K562 (cell line): ENCODE results near the gene SPAG9. TPM values are rescaled to one million over a fixed set of nuclear protein-coding genes. Genes with fewer than 3 reads are reported as not detected.
"Not testable (repeated sequence)": the region's sequence is repeated elsewhere in the genome, so short reads cannot be mapped to it uniquely, and the experiment has no call there.

Experiments
- ATAC-seq: fragments of 200-7000 bp; cut with Tn5 transposase; 3 replicates; pipeline ENCODE4 v1.9.1; 2020; ENCODE audit warnings: moderate library complexity
- BruUV-seq: library from RNA; stranded (reverse); fragments of 400-500 nt; replicated peaks from 2 replicates; lab custom pipeline; 2021; lab: Mats Ljungman, UMichigan
- CTCF ChIA-PET: fragments of 300-600 bp; formaldehyde crosslinking; extraction: SDS; loops from one replicate; lab custom pipeline; 2021; ENCODE audit warnings: low intra/inter-chr PET ratio; lab: Yijun Ruan, JAX
- POLR2A ChIA-PET: fragments of 300-600, 350-650 bp; sonication (Branson Sonifier 250); formaldehyde crosslinking; extraction: SDS; loops from one replicate; lab custom pipeline; 2021; ENCODE audit warnings: antibody characterized with exemption, inconsistent platforms; lab: Yijun Ruan, JAX
- DNase-seq, 4 experiments: peaks; one replicate each; pipeline versions ENCODE4 v3.0.0 to v3.0.0-alpha.2; 2011 to 2018; ENCODE audit warnings: low spot score in 3 of 4, mixed read lengths in 3 of 4; ENCODE audit errors: extremely low read depth in 1 of 4
- FAIRE-seq: peaks from 2 replicates; lab custom pipeline; 2011; peaks lifted over from hg19 to GRCh38; lab: Jason Lieb, UNC
- H2AFZ ChIP-seq: 2 replicates; pipeline ENCODE4 v1.6.0; 2011; ENCODE audit warnings: low read depth, low read length, control low read depth, inconsistent platforms
- H3K27ac ChIP-seq: fragments of 200-600 bp; 3 replicates; pipeline ENCODE4 v1.8.0; 2011; ENCODE audit warnings: low read depth, mild to moderate bottlenecking, control low read depth, inconsistent platforms, low read length, moderate library complexity, mixed read lengths; ENCODE audit errors: extremely low read depth
- H3K27me3 ChIP-seq, 2 experiments: fragments of 300-600 bp in 1 of 2; 2 replicates in 1 of 2; 3 replicates in 1 of 2; pipeline versions ENCODE4 v1.6.0 to v1.8.0; 2011; ENCODE audit warnings: inconsistent platforms in 2 of 2, low read length in 2 of 2, mild to moderate bottlenecking in 1 of 2, mixed read lengths in 1 of 2, moderate library complexity in 1 of 2; ENCODE audit not compliant: control insufficient read depth in 2 of 2, insufficient read depth in 2 of 2
- H3K36me3 ChIP-seq: fragments of 300-600 bp; 3 replicates; pipeline ENCODE4 v1.8.0; 2011; ENCODE audit warnings: mild to moderate bottlenecking, low read length, inconsistent platforms; ENCODE audit not compliant: control insufficient read depth, insufficient read depth
- H3K4me1 ChIP-seq, 2 experiments: fragments of 200-600 bp in 1 of 2; replicated peaks in 1 of 2; 2 replicates in 1 of 2; 3 replicates in 1 of 2; pipeline versions ENCODE4 v1.5.1 to v1.8.0; 2011; ENCODE audit warnings: inconsistent platforms in 2 of 2, low read length in 2 of 2, mild to moderate bottlenecking in 1 of 2, mixed read lengths in 1 of 2, moderate library complexity in 1 of 2; ENCODE audit not compliant: control insufficient read depth in 2 of 2, insufficient read depth in 2 of 2
- H3K4me2 ChIP-seq: 2 replicates; pipeline ENCODE4 v1.6.1; 2011; ENCODE audit warnings: low read length, control low read depth, inconsistent platforms, mixed read lengths; ENCODE audit not compliant: insufficient read depth
- H3K4me3 ChIP-seq: fragments of 200-600 bp; sonication (generic), shearing (Covaris generic); 2 replicates; pipeline ENCODE4 v1.5.1; 2016; ENCODE audit warnings: control low read depth, inconsistent platforms
- H3K79me2 ChIP-seq: fragments of 200-600 bp; 3 replicates; pipeline ENCODE4 v1.8.0; 2011; ENCODE audit warnings: low read length, inconsistent platforms; ENCODE audit not compliant: control insufficient read depth, insufficient read depth
- H3K9ac ChIP-seq, 2 experiments: 2 replicates each; pipeline versions ENCODE4 v1.6.0 to v1.6.1; 2011; ENCODE audit warnings: low read depth in 2 of 2, low read length in 2 of 2, control low read depth in 1 of 2, inconsistent platforms in 1 of 2, mild to moderate bottlenecking in 1 of 2, mixed read lengths in 1 of 2; ENCODE audit not compliant: insufficient read depth in 1 of 2
- H3K9me1 ChIP-seq: one replicate; pipeline ENCODE4 v1.6.0; 2011; ENCODE audit warnings: inconsistent platforms, mild to moderate bottlenecking, low read length, moderate library complexity; ENCODE audit not compliant: control insufficient read depth, insufficient read depth
- H3K9me3 ChIP-seq: replicated peaks from 2 replicates; pipeline ENCODE4 v1.5.1; 2011; ENCODE audit warnings: low read depth, low read length, inconsistent platforms; ENCODE audit not compliant: control insufficient read depth, insufficient read depth
- H4K20me1 ChIP-seq: replicated peaks from 2 replicates; pipeline ENCODE4 v1.6.1; 2011; ENCODE audit warnings: low read length, inconsistent platforms, mixed read lengths; ENCODE audit not compliant: control insufficient read depth, insufficient read depth
- HLTF ChIP-seq: fragments of 450-650 bp; IDR thresholded peaks from 2 replicates; pipeline ENCODE4 v1.6.1; 2016
- NR2C2 ChIP-seq, 2 experiments: fragments of 200-800 bp in 1 of 2; sonication (Bioruptor generic) in 1 of 2; sonication (generic) in 1 of 2; formaldehyde crosslinking in 1 of 2; IDR thresholded peaks; 2 replicates each; pipeline versions ENCODE4 v1.6.1 to v1.8.0; 2016 to 2022; ENCODE audit warnings: mild to moderate bottlenecking in 1 of 2, missing compliant biosample characterization in 1 of 2, missing genetic modification characterization in 1 of 2, missing genetic modification reagents in 1 of 2
- RAD51 ChIP-seq: fragments of 450-650 bp; IDR thresholded peaks from 2 replicates; pipeline ENCODE4 v1.7.1; 2016; ENCODE audit warnings: low read depth, mild to moderate bottlenecking, borderline replicate concordance
- TEAD2 ChIP-seq: fragments of 450-650 bp; IDR thresholded peaks from 2 replicates; pipeline ENCODE4 v1.6.1; 2016; ENCODE audit warnings: missing genetic modification characterization, control low read depth, missing compliant biosample characterization
- THRAP3 ChIP-seq: fragments of 450-650 bp; IDR thresholded peaks from 2 replicates; pipeline ENCODE4 v1.6.1; 2016; ENCODE audit warnings: mild to moderate bottlenecking, inconsistent platforms, borderline replicate concordance
- U2AF1 ChIP-seq: fragments of 200-400 bp; formaldehyde crosslinking; optimal IDR thresholded peaks from 2 replicates; pipeline ENCODE3; 2017; ENCODE audit warnings: mild to moderate bottlenecking, low read depth, low read length, moderate library complexity
- ZNF217 ChIP-seq: sonication (generic); formaldehyde crosslinking; IDR thresholded peaks from 2 replicates; pipeline ENCODE4 v1.8.0; 2022; ENCODE audit warnings: mild to moderate bottlenecking, missing genetic modification reagents
- WGBS: fragments of 100-300 bp; shearing (Covaris generic); methylation state at CpG from one replicate; pipeline ENCODE4 v1.1.6; 2016; ENCODE audit warnings: low coverage, mixed read lengths; ENCODE audit not compliant: insufficient coverage; ENCODE audit errors: missing lambda C conversion rate; 5-methylcytosine and 5-hydroxymethylcytosine counted together
- in situ Hi-C: fragments of 300-500 bp; cut with MboI; formaldehyde crosslinking; loops from 4 replicates; pipeline ENCODE4 v1.15.0; 2018; ENCODE audit warnings: inconsistent platforms, mixed read lengths
- intact Hi-C: fragments of 100-400 bp; cut with micrococcal nuclease; formaldehyde crosslinking; loops from 2 replicates; pipeline ENCODE4 v1.14.2; 2022
- polyA plus RNA-seq, 8 experiments: library from polyadenylated mRNA; depleted of rRNA in 4 of 8; stranded (reverse) in 5 of 8; unstranded in 3 of 8; fragments of >200 nt; fragmentation: Nextera tagmentation in 2 of 8; fragmentation: Illumina TruSeq in 1 of 8; extraction: Ambion mirVana in 2 of 8; extraction: Trizol in 1 of 8; gene quantifications; 2 replicates each; pipeline versions ENCODE4 v1.2.1 to v1.2.3, GENCODE V29; 2011 to 2014; ENCODE audit warnings: inconsistent platforms in 1 of 8, missing spikeins in 1 of 8
- total RNA-seq, 7 experiments: library from RNA; depleted of rRNA in 6 of 7; stranded (reverse); fragments of >200 nt in 6 of 7; fragmentation: Illumina TruSeq in 2 of 7; extraction: Trizol in 2 of 7; gene quantifications; 2 replicates each; pipeline versions ENCODE4 v1.2.1 to v1.2.3, GENCODE V29; 2011 to 2021; ENCODE audit warnings: low replicate concordance in 1 of 7
- TF ChIP-seq, protein P1 (sequence below): fragments of 200-800 bp; sonication (Bioruptor generic); IDR thresholded peaks from 2 replicates; pipeline ENCODE4 v1.6.1; 2017; ENCODE audit warnings: missing genetic modification characterization, missing compliant biosample characterization
- TF ChIP-seq, protein P2 (sequence below): fragments of 250-450 bp; sonication (Bioruptor Pico); IDR thresholded peaks from 2 replicates; pipeline ENCODE4 v1.9.0; 2021; ENCODE audit warnings: mild to moderate bottlenecking, inconsistent platforms

The SPAG9 gene
- total and polyA plus RNA-seq, 9 of the 15 experiments (the other 6 are each of a cell fraction or from before 2014, with no cell fraction given) = 12.2 to 99.2 (median 58.2) TPM

DNA sequence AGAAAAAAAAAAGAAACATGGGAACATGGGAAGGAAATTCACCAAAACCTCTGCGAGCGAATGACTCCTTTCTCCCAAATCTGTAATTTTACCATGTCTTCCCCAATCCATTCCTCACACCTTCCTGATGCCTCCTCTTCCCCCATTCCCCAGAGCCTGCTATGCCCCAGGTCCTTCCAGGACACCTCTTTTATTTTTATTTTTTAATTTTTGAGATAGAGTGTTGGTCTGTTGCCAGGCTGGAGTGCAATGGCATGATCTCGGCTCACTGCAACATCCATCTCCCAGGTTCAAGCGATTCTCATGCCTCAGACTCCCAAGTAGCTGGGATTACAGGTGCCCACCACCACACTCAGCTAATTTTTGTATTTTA lies 179.0 kb downstream of the SPAG9 start:
- in situ Hi-C loops, H3K27me3 ChIP-seq, ATAC-seq, H3K9ac ChIP-seq, H3K79me2 ChIP-seq, H3K9me1 ChIP-seq, H2AFZ ChIP-seq, FAIRE-seq, H3K27ac ChIP-seq, H3K4me3 ChIP-seq, BruUV-seq, H4K20me1 ChIP-seq, CTCF ChIA-PET, H3K36me3 ChIP-seq, H3K4me2 ChIP-seq, DNase-seq, H3K9me3 ChIP-seq: not testable (repeated sequence)
- POLR2A ChIA-PET = interaction anchor here (0.7 kb wide), 1 partner anchor 75 kb away, joined by 3 read pairs; the partner anchor contains the start of gene TOB1
- intact Hi-C loops = loop anchor here (5.0 kb wide), 1 partner anchor 394 kb away; the partner anchor contains the start of gene SPATA20
- 75% methylated on average over 4 of the region's 4 CpGs for WGBS
- H3K4me1 ChIP-seq = peaks cover 45 to 65% of the 10 kb centered on the region in 2 experiments

DNA sequence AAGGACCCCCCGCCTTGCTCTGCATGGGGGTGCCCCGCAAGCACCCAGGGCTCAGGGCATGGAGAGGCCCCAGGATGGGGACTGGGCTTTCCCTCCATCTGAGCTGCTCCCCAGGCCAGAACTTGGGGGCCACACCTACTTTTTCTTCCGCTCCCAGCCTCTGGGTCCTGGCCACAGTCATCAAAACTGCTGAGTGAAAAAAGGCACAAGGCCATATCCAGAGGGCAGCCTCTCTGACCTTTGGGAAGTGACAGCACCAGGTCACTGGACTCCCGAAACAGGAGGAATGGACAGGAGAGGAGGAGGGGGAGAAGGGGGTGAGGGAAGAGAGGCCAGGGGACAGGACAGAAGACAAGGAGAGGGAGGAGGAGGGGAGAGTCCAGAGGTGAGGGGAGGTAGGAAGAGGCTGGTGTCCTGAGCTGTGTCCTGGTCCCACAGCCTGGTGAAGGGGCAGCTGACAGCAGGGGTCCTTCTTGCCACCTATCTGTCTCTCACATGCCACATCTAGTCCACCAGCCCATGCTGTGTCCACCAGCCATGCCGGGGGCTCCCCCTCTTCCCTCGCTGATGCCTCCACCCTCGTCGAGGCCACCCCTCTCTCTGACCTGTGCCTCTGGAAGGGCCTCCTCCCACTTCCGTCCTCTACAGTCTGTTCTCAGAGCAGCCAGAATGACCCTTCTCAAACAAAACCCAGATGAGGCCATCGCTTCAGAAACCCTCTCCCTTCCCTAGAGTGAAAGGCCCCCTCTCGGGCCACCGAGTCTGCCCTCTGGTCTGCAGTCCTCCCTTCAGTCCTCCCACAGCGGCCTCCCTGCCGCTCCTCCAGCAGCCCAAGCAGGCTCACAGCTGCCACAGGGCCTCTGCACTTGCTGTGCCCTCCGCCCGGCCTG lies 180.6 kb downstream of the SPAG9 start:
- Histone ChIP-seq H3K9me3 (no peaks in the 10 kb centered on the region), H4K20me1 (no peaks in the 10 kb centered on the region), H3K4me2 (no peak overlapping the region; the same call in 1 of the 2 replicates), H3K79me2 (peaks cover 4% of the 10 kb centered on the region; the same call in 1 of the 3 replicates), H3K9ac (peak overlapping the region in 1 of 2 experiments; percentile 73; a peak in 2 of 4 replicates), H3K4me3 (no peak overlapping the region), H3K27me3 (no peaks in the 10 kb centered on the region), H3K4me1 (peaks cover 47 to 62% of the 10 kb centered on the region in 2 experiments), H3K36me3 (no peaks in the 10 kb centered on the region), H3K27ac (0 out of 3 replicates have a peak overlapping the region, but pooled peaks have one; percentile 19), H2AFZ (peak overlapping the region; percentile 47), H3K9me1 (no peaks in the 10 kb centered on the region)
- intact Hi-C loops = loop anchor here (5.0 to 10.0 kb wide), 2 partner anchors 215 to 393 kb away; partner anchors contain the start of gene SPATA20
- ATAC-seq (no peak), DNase-seq (no peak), FAIRE-seq (no peak)
- ChIA-PET POLR2A (interaction anchor here (0.7 to 2.1 kb wide), 2 partner anchors 8 to 55 kb away, joined by 3 to 9 read pairs; no protein-coding TSS in a partner anchor), CTCF (no interaction called here)
- no TSS peak for BruUV-seq
- WGBS = 80% methylated on average over 12 of the region's 16 CpGs
- in situ Hi-C loops = no loop called here
- no peak for TF ChIP-seq NR2C2 (CRISPR knock-in tag; IDR thresholded peaks at IDR 0.05)
- peak; percentile 14; the same call in 1 of the 2 replicates for TF ChIP-seq NR2C2 (tag; IDR thresholded peaks at IDR 0.05)
- TF ChIP-seq, protein P1, sequence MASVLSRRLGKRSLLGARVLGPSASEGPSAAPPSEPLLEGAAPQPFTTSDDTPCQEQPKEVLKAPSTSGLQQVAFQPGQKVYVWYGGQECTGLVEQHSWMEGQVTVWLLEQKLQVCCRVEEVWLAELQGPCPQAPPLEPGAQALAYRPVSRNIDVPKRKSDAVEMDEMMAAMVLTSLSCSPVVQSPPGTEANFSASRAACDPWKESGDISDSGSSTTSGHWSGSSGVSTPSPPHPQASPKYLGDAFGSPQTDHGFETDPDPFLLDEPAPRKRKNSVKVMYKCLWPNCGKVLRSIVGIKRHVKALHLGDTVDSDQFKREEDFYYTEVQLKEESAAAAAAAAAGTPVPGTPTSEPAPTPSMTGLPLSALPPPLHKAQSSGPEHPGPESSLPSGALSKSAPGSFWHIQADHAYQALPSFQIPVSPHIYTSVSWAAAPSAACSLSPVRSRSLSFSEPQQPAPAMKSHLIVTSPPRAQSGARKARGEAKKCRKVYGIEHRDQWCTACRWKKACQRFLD (CRISPR knock-in tag) = 0 out of 2 replicates have a peak, but pooled peaks have one; percentile 25
- TF ChIP-seq THRAP3 = no peak
- TF ChIP-seq ZNF217 (CRISPR knock-in tag) = no peak
- TF ChIP-seq, protein P2, sequence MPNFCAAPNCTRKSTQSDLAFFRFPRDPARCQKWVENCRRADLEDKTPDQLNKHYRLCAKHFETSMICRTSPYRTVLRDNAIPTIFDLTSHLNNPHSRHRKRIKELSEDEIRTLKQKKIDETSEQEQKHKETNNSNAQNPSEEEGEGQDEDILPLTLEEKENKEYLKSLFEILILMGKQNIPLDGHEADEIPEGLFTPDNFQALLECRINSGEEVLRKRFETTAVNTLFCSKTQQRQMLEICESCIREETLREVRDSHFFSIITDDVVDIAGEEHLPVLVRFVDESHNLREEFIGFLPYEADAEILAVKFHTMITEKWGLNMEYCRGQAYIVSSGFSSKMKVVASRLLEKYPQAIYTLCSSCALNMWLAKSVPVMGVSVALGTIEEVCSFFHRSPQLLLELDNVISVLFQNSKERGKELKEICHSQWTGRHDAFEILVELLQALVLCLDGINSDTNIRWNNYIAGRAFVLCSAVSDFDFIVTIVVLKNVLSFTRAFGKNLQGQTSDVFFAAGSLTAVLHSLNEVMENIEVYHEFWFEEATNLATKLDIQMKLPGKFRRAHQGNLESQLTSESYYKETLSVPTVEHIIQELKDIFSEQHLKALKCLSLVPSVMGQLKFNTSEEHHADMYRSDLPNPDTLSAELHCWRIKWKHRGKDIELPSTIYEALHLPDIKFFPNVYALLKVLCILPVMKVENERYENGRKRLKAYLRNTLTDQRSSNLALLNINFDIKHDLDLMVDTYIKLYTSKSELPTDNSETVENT (CRISPR knock-in tag) = no peak
- TF ChIP-seq RAD51 = no peak
- TF ChIP-seq TEAD2 = no peak
- no peak for TF ChIP-seq HLTF
- no peak for TF ChIP-seq U2AF1
